Measurements from ENCODE around the gene SIK2. TPM values are rescaled to one million over a fixed set of nuclear protein-coding genes. Genes with fewer than 3 reads are reported as not detected.

Gene SIK2
- total and polyA plus RNA-seq, 4 donors = 7.2 to 31.8 (median 17.3) TPM

- Histone ChIP-seq H3K9ac (ENCODE audit: insufficient read depth in 1 of 2, low read length in 2 of 2) (peak overlapping the region; percentile 65 to 85), H3K27me3 (ENCODE audit: control insufficient read depth in 3 of 3, insufficient read depth in 3 of 3, low read length in 2 of 3) (no peaks in the 10 kb centered on the region), H3K4me3 (no peak overlapping the region), H3K27ac (ENCODE audit: low read depth in 1 of 2, low read length in 1 of 2) (peak overlapping the region; percentile 91 to 97), H3K4me1 (ENCODE audit: control insufficient read depth in 5 of 5, insufficient read depth in 5 of 5, low read length in 5 of 5) (peaks cover 8 to 75% (median 47%) of the 10 kb centered on the region in 5 donors), H3K36me3 (ENCODE audit: control insufficient read depth in 4 of 4, insufficient read depth in 4 of 4, low read length in 4 of 4) (peaks cover under 1 to 8% (median 3%) of the 10 kb centered on the region in 4 donors), H3K9me3 (ENCODE audit: control insufficient read depth in 4 of 4, insufficient read depth in 3 of 4, low read length in 3 of 4) (no peaks in the 10 kb centered on the region)
- no peak for TF ChIP-seq CTCF (IDR thresholded peaks at IDR 0.05; ENCODE audit: control extremely low read depth, extremely low read depth)
- ATAC-seq (ENCODE audit: insufficient read depth, low FRiP score) (peak; percentile 45), DNase-seq (peak; percentile 95 to 99 (median 99))
- WGBS, 2 donors = 52 to 75% methylated on average over 19 of the region's 19 CpGs
Observed at GRCh38 chr11:111735262-111736116, 133.2 kb downstream of the SIK2 start.

DNA sequence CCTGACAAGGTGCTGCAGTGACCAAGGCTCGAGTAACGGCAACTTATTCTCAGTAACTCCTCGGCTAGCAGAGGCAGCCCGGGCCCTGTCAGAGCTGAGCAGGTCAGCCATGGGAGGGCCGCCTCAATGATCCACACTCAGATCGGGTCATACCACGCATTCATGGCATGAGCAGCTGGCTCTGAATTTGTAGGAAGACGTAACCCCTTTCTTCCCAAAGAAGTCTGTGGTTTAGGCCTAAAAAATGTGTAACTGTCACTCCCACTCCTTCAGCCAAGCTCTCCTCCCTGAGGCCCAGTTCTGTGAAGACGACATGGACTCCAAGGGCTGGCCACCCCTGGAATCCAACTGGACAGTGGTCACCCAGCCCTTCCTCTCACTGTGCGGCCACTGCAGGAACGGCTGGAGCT is 133.9 kb downstream of the SIK2 start:
- Histone ChIP-seq H3K27me3 (ENCODE audit: control insufficient read depth in 3 of 3, insufficient read depth in 3 of 3, low read length in 2 of 3) (no peaks in the 10 kb centered on the region), H3K4me3 (no peak overlapping the region), H3K27ac (ENCODE audit: low read depth in 1 of 2, low read length in 1 of 2) (peak overlapping the region; percentile 91 to 97), H3K4me1 (ENCODE audit: control insufficient read depth in 5 of 5, insufficient read depth in 5 of 5, low read length in 5 of 5) (peaks cover 8 to 69% (median 43%) of the 10 kb centered on the region in 5 donors), H3K9me3 (ENCODE audit: control insufficient read depth in 4 of 4, insufficient read depth in 3 of 4, low read length in 3 of 4) (no peaks in the 10 kb centered on the region), H3K9ac (ENCODE audit: insufficient read depth in 1 of 2, low read length in 2 of 2) (peak overlapping the region; percentile 69 to 85), H3K36me3 (ENCODE audit: control insufficient read depth in 4 of 4, insufficient read depth in 4 of 4, low read length in 4 of 4) (peaks cover 7 to 12% (median 8%) of the 10 kb centered on the region in 4 donors)
- DNase-seq (peak in 1 of 3 donors; percentile 58), ATAC-seq (ENCODE audit: insufficient read depth, low FRiP score) (no peak)
- 58 to 80% methylated on average over 11 of the region's 11 CpGs for WGBS, 2 donors
- no peak for TF ChIP-seq CTCF (IDR thresholded peaks at IDR 0.05; ENCODE audit: control extremely low read depth, extremely low read depth)

DNA sequence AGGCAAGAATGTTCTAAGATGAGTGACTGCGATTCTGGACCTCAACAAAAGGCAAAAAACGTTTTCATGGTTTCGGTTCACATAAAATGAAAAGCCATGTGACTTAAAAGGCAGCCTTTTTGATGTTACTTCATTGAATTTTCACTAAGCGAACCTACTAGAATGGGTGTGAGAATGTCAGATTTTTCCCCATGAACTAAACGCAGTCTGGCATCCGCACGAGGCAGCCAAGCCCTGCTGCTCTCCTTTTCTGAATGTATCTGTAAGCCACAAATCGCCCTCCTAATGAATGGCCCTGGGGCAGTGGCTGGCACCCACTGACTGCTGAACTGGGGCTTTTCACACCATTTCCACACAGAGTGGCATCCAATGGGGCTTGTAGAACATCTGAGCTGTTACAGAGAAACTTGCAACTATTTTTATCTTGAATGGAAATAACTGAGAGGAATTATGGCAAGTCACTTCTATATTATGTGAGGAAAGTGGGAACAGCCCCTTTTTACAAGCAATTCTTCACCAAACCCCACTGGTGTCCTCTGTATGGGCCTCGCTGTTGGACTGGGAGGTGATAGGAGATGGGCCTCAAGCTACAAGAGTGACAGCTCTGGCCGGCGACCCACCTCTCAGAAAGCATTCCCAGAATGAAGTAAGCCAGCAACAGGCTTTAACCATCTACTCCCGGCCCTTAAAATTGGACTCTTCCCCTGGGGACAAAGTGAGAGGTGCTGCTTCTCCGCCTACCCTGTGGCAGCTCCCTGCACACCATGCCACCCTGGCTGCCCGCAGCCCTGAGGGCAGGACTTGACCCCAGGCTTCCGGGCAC is 134.6 kb downstream of the SIK2 start:
- Histone ChIP-seq H3K4me3 (no peak overlapping the region), H3K9me3 (ENCODE audit: control insufficient read depth in 4 of 4, insufficient read depth in 3 of 4, low read length in 3 of 4) (no peaks in the 10 kb centered on the region), H3K9ac (ENCODE audit: insufficient read depth in 1 of 2, low read length in 2 of 2) (peak overlapping the region; percentile 69 to 85), H3K36me3 (ENCODE audit: control insufficient read depth in 4 of 4, insufficient read depth in 4 of 4, low read length in 4 of 4) (peaks cover 7 to 19% (median 13%) of the 10 kb centered on the region in 4 donors), H3K27me3 (ENCODE audit: control insufficient read depth in 3 of 3, insufficient read depth in 3 of 3, low read length in 2 of 3) (no peaks in the 10 kb centered on the region), H3K27ac (ENCODE audit: low read depth in 1 of 2, low read length in 1 of 2) (peak overlapping the region; percentile 91 to 97), H3K4me1 (ENCODE audit: control insufficient read depth in 5 of 5, insufficient read depth in 5 of 5, low read length in 5 of 5) (peaks cover 8 to 63% (median 37%) of the 10 kb centered on the region in 5 donors)
- TF ChIP-seq CTCF (IDR thresholded peaks at IDR 0.05; ENCODE audit: control extremely low read depth, extremely low read depth) = no peak
- DNase-seq = peak in 2 of 3 donors; percentile 54 to 57
- 79 to 84% methylated on average over 15 of the region's 15 CpGs for WGBS, 2 donors
- no peak for ATAC-seq (ENCODE audit: insufficient read depth, low FRiP score)
